ENCODE measurements around the gene RMDN2. TPM values are rescaled to one million over a fixed set of nuclear protein-coding genes. Genes with fewer than 3 reads are reported as not detected.
"Not testable (repeated sequence)": the region's sequence is repeated elsewhere in the genome, so short reads cannot be mapped to it uniquely, and the experiment has no call there.

Gene RMDN2
- total RNA-seq, 1 donor from 2014 or later: 10.7 TPM

- no peak for DNase-seq (ENCODE audit: low spot score)
Measured at GRCh38 chr2:37934591-37935513, 9.8 kb downstream of the RMDN2 start.

- not testable (repeated sequence) for DNase-seq (ENCODE audit: low spot score)
Measured at GRCh38 chr2:37937568-37937967, 12.5 kb downstream of the RMDN2 start.

GRCh38 chr2:37941267-37941666 lies 16.2 kb downstream of the RMDN2 start:
- not testable (repeated sequence) for DNase-seq (ENCODE audit: low spot score)

GRCh38 chr2:37944268-37944667 lies 19.2 kb downstream of the RMDN2 start:
- DNase-seq (ENCODE audit: low spot score): no peak

- DNase-seq (ENCODE audit: low spot score): no peak
Measured at GRCh38 chr2:37947306-37947705, 22.2 kb downstream of the RMDN2 start.

- peak; percentile 57 for DNase-seq (ENCODE audit: low spot score)
Measured at GRCh38 chr2:37962018-37962739, 37.1 kb downstream of the RMDN2 start.

- DNase-seq (ENCODE audit: low spot score): not testable (repeated sequence)
Measured at GRCh38 chr2:37962740-37963121, 37.6 kb downstream of the RMDN2 start.

GRCh38 chr2:37963901-37964300 lies 38.8 kb downstream of the RMDN2 start:
- DNase-seq (ENCODE audit: low spot score): not testable (repeated sequence)

- DNase-seq (ENCODE audit: low spot score): no peak
Measured at GRCh38 chr2:37966326-37966725, 41.2 kb downstream of the RMDN2 start.

- DNase-seq (ENCODE audit: low spot score): no peak
Measured at GRCh38 chr2:37969731-37970130, 44.6 kb downstream of the RMDN2 start.

GRCh38 chr2:37971971-37972370 lies 46.9 kb downstream of the RMDN2 start:
- DNase-seq (ENCODE audit: low spot score): no peak

- DNase-seq (ENCODE audit: low spot score): no peak
Measured at GRCh38 chr2:37973615-37974353, 48.7 kb downstream of the RMDN2 start.

GRCh38 chr2:37975808-37976207 lies 50.7 kb downstream of the RMDN2 start:
- no peak for DNase-seq (ENCODE audit: low spot score)

GRCh38 chr2:37976411-37976810 lies 51.3 kb downstream of the RMDN2 start:
- DNase-seq (ENCODE audit: low spot score): no peak

- DNase-seq (ENCODE audit: low spot score): peak; percentile 76
Measured at GRCh38 chr2:37982147-37982582, 57.1 kb downstream of the RMDN2 start.

- no peak for DNase-seq (ENCODE audit: low spot score)
Measured at GRCh38 chr2:37982847-37983246, 57.8 kb downstream of the RMDN2 start.

GRCh38 chr2:37983719-37984118 lies 58.6 kb downstream of the RMDN2 start:
- no peak for DNase-seq (ENCODE audit: low spot score)

- no peak for DNase-seq (ENCODE audit: low spot score)
Measured at GRCh38 chr2:37984176-37984575, 59.1 kb downstream of the RMDN2 start.

GRCh38 chr2:37984589-37984988 lies 59.5 kb downstream of the RMDN2 start:
- no peak for DNase-seq (ENCODE audit: low spot score)

- no peak for DNase-seq (ENCODE audit: low spot score)
Measured at GRCh38 chr2:37985333-37985732, 60.2 kb downstream of the RMDN2 start.

GRCh38 chr2:37987098-37987775 lies 62.1 kb downstream of the RMDN2 start:
- no peak for DNase-seq (ENCODE audit: low spot score)

- DNase-seq (ENCODE audit: low spot score): no peak
Measured at GRCh38 chr2:37992601-37993000, 67.5 kb downstream of the RMDN2 start.
